K562 (cell line): ENCODE data around the gene DSTYK.

ENCODE experiments used
- CREM ChIP-seq: IDR thresholded peaks from 2 replicates; pipeline ENCODE4 v1.6.1; 2014; ENCODE audit warnings: antibody characterized with exemption, low read depth
- MED1 ChIP-seq: sonication (generic); formaldehyde crosslinking; IDR thresholded peaks from 2 replicates; pipeline ENCODE4 v1.8.1; 2023; ENCODE audit warnings: missing genetic modification reagents, borderline replicate concordance
- MYC ChIP-seq, 2 experiments: fragments of 250-450 bp in 1 of 2; sonication (Bioruptor Pico) in 1 of 2; IDR thresholded peaks; 2 replicates each; pipeline versions ENCODE4 v1.5.1 to v1.6.1; 2012 to 2021; ENCODE audit warnings: low read depth in 2 of 2, borderline replicate concordance in 1 of 2, improper control_type of control experiment in 1 of 2, low read length in 1 of 2, mild to moderate bottlenecking in 1 of 2, moderate library complexity in 1 of 2
- PHF21A ChIP-seq: fragments of 450-650 bp; IDR thresholded peaks from 2 replicates; pipeline ENCODE4 v1.6.1; 2017; ENCODE audit warnings: low read depth, borderline replicate concordance
- USF1 ChIP-seq: sonication (generic); formaldehyde crosslinking; IDR thresholded peaks from 2 replicates; pipeline ENCODE4 v1.9.0; 2022; ENCODE audit warnings: mild to moderate bottlenecking, missing genetic modification reagents

GRCh38 chr1:205189131-205189530 lies 22.4 kb downstream of the DSTYK start:
- no peak for TF ChIP-seq MED1 (CRISPR knock-in tag)
- no peak for TF ChIP-seq CREM
- no peak for TF ChIP-seq PHF21A
- TF ChIP-seq MYC (IDR thresholded peaks at IDR 0.05; ENCODE audit: low read depth, low read length), result no peak
- no peak for TF ChIP-seq MYC (CRISPR knock-in tag; IDR thresholded peaks at IDR 0.05; ENCODE audit: borderline replicate concordance, low read depth)
- TF ChIP-seq USF1 (CRISPR knock-in tag), result no peak
